Neural cell (in vitro differentiated cells): ENCODE results near the gene FAM53A. TPM values are rescaled to one million over a fixed set of nuclear protein-coding genes. Genes with fewer than 3 reads are reported as not detected.

ENCODE experiments used
- H2AFZ ChIP-seq: fragments of 200-600, 300-800 bp; sonication (generic), shearing (Covaris generic); 2 replicates; pipeline ENCODE4 v1.6.0; 2014; ENCODE audit warnings: low read depth, mild to moderate bottlenecking, antibody characterized with exemption, low read length, moderate library complexity
- H3F3A ChIP-seq: fragments of 200-600 bp; shearing (Covaris generic); 2 replicates; pipeline ENCODE4 v1.6.1; 2016; ENCODE audit warnings: mild to moderate bottlenecking, moderate library complexity, mixed read lengths, antibody characterized with exemption, low read length; ENCODE audit not compliant: insufficient read depth, poor library complexity, severe bottlenecking
- H3K27ac ChIP-seq: fragments of 200-600, 300-800 bp; sonication (generic), shearing (Covaris generic); 2 replicates; pipeline ENCODE4 v1.5.1; 2014; ENCODE audit warnings: mild to moderate bottlenecking, low read length, moderate library complexity
- H3K27me3 ChIP-seq: fragments of 300-800, 200-600 bp; sonication (generic), shearing (Covaris generic); 2 replicates; pipeline ENCODE4 v1.6.0; 2014; ENCODE audit warnings: mild to moderate bottlenecking, low read depth, low read length, moderate library complexity; ENCODE audit not compliant: insufficient read depth
- H3K36me3 ChIP-seq: fragments of 300-800, 200-600 bp; sonication (generic), shearing (Covaris generic); 2 replicates; pipeline ENCODE4 v1.5.1; 2014; ENCODE audit warnings: mild to moderate bottlenecking, antibody characterized with exemption, low read length, moderate library complexity; ENCODE audit not compliant: insufficient read depth
- H3K4me2 ChIP-seq: fragments of 300-800, 200-600 bp; sonication (generic), shearing (Covaris generic); 2 replicates; pipeline ENCODE4 v1.6.0; 2014; ENCODE audit warnings: mild to moderate bottlenecking, low read length
- H3K4me3 ChIP-seq: fragments of 300-800, 200-600 bp; sonication (generic), shearing (Covaris generic); 2 replicates; pipeline ENCODE4 v1.5.1; 2014; ENCODE audit warnings: mild to moderate bottlenecking, low read length, moderate library complexity
- H3K79me2 ChIP-seq: fragments of 200-600 bp; shearing (Covaris generic); replicated peaks from 2 replicates; pipeline ENCODE4 v1.6.0; 2014; ENCODE audit warnings: mild to moderate bottlenecking, low read length, moderate library complexity; ENCODE audit not compliant: insufficient read depth
- H3K9ac ChIP-seq: fragments of 300-800, 200-600 bp; sonication (generic), shearing (Covaris generic); 2 replicates; pipeline ENCODE4 v1.6.1; 2016; ENCODE audit warnings: mild to moderate bottlenecking, low read length, mixed read lengths
- H3K9me2 ChIP-seq: fragments of 200-600 bp; shearing (Covaris generic); 2 replicates; pipeline ENCODE4 v1.6.1; 2016; ENCODE audit warnings: mild to moderate bottlenecking, low read length, mixed read lengths; ENCODE audit not compliant: insufficient read depth
- H3K9me3 ChIP-seq: fragments of 200-600, 300-800 bp; sonication (generic), shearing (Covaris generic); 2 replicates; pipeline ENCODE4 v1.6.1; 2016; ENCODE audit warnings: mild to moderate bottlenecking, mixed run types, low read length, moderate library complexity, mixed read lengths
- H4K20me1 ChIP-seq: fragments of 200-600 bp; shearing (Covaris generic); 2 replicates; pipeline ENCODE4 v1.6.1; 2016; ENCODE audit warnings: mild to moderate bottlenecking, mixed run types; ENCODE audit not compliant: insufficient read depth
- EP300 ChIP-seq: fragments of 450-650 bp; conservative IDR thresholded peaks from 2 replicates; pipeline ENCODE4 v1.6.1; 2014; ENCODE audit warnings: antibody characterized with exemption, mild to moderate bottlenecking, moderate library complexity; ENCODE audit not compliant: poor library complexity, severe bottlenecking
- EZH2 ChIP-seq: fragments of 200-600, 300-800 bp; shearing (Covaris generic), sonication (generic); IDR thresholded peaks from 2 replicates; pipeline ENCODE4 v1.6.1; 2014; ENCODE audit warnings: antibody characterized with exemption, low read length, borderline replicate concordance, mild to moderate bottlenecking; ENCODE audit not compliant: insufficient read depth, poor library complexity, severe bottlenecking
- MXI1 ChIP-seq: fragments of 450-650 bp; conservative IDR thresholded peaks from 2 replicates; pipeline ENCODE4 v1.6.1; 2014; ENCODE audit warnings: antibody characterized with exemption, mild to moderate bottlenecking; ENCODE audit not compliant: poor library complexity, severe bottlenecking
- POLR2AphosphoS5 ChIP-seq: IDR thresholded peaks from 2 replicates; pipeline ENCODE4 v1.6.1; 2012
- RAD21 ChIP-seq: fragments of 450-650 bp; conservative IDR thresholded peaks from 2 replicates; pipeline ENCODE4 v1.6.1; 2014; ENCODE audit warnings: antibody characterized with exemption, mild to moderate bottlenecking, moderate library complexity
- SMC3 ChIP-seq: fragments of 450-650 bp; conservative IDR thresholded peaks from 2 replicates; pipeline ENCODE4 v1.6.1; 2014; ENCODE audit warnings: antibody characterized with exemption, mild to moderate bottlenecking, moderate library complexity; ENCODE audit not compliant: poor library complexity
- TAF1 ChIP-seq: IDR thresholded peaks from 2 replicates; pipeline ENCODE4 v1.6.1; 2012; ENCODE audit warnings: low read depth
- polyA plus RNA-seq: library from polyadenylated mRNA; depleted of rRNA; stranded (reverse); fragments of >200 nt; gene quantifications from 2 replicates; pipeline ENCODE4 v1.2.3, GENCODE V29; 2014
- TF ChIP-seq, protein P1 (sequence below): IDR thresholded peaks from 2 replicates; pipeline ENCODE4 v1.6.1; 2012; ENCODE audit warnings: borderline replicate concordance
- TF ChIP-seq, protein P2 (sequence below): fragments of 450-650 bp; IDR thresholded peaks from 2 replicates; pipeline ENCODE4 v1.5.1; 2014; ENCODE audit warnings: antibody characterized with exemption, mild to moderate bottlenecking, moderate library complexity; ENCODE audit not compliant: poor library complexity, severe bottlenecking

FAM53A gene
- polyA plus RNA-seq, 1 donor from 2014 or later, result not detected

DNA sequence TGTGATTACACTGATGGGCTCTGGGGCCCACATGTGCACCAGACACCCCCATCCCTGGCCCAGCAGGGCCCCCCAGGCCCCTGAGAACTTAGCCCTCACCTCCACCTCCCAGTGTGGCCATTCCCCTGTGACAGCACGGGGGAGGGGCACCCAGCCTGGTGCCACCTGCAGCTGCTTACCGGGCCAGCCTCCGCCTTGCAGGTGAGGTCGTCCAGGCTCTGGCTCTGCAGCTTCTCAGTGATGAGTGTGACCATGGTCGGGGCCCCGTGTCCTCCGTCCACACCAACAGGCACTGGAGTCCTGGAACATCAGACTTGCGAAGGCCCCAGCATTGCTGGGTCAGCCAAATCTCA lies 15.6 kb downstream of the FAM53A start:
- no peak overlapping the region for H3K4me3 ChIP-seq
- no peak overlapping the region for H2AFZ ChIP-seq
- no peak overlapping the region for H3K27ac ChIP-seq
- no peaks in the 10 kb centered on the region for H3K9me3 ChIP-seq
- no peaks in the 10 kb centered on the region for H3K9me2 ChIP-seq
- no peaks in the 10 kb centered on the region for H4K20me1 ChIP-seq
- no peak overlapping the region for H3K9ac ChIP-seq
- no peaks in the 10 kb centered on the region for H3F3A ChIP-seq
- H3K79me2 ChIP-seq, result no peaks in the 10 kb centered on the region
- no peak overlapping the region for H3K4me2 ChIP-seq
- no peaks in the 10 kb centered on the region for H3K36me3 ChIP-seq
- H3K27me3 ChIP-seq, result no peaks in the 10 kb centered on the region
- TF ChIP-seq MXI1 (no peak), RAD21 (no peak), POLR2AphosphoS5 (no peak), SMC3 (no peak), EZH2 (no peak), EP300 (no peak), TAF1 (no peak)
- TF ChIP-seq, protein P1, sequence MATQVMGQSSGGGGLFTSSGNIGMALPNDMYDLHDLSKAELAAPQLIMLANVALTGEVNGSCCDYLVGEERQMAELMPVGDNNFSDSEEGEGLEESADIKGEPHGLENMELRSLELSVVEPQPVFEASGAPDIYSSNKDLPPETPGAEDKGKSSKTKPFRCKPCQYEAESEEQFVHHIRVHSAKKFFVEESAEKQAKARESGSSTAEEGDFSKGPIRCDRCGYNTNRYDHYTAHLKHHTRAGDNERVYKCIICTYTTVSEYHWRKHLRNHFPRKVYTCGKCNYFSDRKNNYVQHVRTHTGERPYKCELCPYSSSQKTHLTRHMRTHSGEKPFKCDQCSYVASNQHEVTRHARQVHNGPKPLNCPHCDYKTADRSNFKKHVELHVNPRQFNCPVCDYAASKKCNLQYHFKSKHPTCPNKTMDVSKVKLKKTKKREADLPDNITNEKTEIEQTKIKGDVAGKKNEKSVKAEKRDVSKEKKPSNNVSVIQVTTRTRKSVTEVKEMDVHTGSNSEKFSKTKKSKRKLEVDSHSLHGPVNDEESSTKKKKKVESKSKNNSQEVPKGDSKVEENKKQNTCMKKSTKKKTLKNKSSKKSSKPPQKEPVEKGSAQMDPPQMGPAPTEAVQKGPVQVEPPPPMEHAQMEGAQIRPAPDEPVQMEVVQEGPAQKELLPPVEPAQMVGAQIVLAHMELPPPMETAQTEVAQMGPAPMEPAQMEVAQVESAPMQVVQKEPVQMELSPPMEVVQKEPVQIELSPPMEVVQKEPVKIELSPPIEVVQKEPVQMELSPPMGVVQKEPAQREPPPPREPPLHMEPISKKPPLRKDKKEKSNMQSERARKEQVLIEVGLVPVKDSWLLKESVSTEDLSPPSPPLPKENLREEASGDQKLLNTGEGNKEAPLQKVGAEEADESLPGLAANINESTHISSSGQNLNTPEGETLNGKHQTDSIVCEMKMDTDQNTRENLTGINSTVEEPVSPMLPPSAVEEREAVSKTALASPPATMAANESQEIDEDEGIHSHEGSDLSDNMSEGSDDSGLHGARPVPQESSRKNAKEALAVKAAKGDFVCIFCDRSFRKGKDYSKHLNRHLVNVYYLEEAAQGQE, result no peak
- TF ChIP-seq, protein P2, sequence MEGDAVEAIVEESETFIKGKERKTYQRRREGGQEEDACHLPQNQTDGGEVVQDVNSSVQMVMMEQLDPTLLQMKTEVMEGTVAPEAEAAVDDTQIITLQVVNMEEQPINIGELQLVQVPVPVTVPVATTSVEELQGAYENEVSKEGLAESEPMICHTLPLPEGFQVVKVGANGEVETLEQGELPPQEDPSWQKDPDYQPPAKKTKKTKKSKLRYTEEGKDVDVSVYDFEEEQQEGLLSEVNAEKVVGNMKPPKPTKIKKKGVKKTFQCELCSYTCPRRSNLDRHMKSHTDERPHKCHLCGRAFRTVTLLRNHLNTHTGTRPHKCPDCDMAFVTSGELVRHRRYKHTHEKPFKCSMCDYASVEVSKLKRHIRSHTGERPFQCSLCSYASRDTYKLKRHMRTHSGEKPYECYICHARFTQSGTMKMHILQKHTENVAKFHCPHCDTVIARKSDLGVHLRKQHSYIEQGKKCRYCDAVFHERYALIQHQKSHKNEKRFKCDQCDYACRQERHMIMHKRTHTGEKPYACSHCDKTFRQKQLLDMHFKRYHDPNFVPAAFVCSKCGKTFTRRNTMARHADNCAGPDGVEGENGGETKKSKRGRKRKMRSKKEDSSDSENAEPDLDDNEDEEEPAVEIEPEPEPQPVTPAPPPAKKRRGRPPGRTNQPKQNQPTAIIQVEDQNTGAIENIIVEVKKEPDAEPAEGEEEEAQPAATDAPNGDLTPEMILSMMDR, result no peak

DNA sequence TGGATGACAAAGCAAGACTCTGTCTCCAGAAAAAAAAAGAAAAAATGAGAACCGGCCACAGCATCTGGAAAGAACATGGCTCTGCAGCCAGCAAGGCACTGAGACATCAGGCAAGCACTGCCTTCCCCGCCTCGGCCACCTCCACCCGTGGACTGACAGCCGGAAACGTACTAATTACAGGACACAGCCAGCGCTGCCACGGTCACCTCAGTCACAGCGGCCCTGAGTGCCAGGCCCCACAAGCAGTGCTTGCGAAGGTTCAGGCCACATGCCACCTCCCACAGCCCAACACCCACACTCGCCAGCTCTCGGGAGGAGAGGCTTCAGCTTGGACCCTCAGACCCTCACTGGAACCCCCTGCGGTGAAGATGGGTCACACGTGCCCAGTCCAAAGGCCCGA lies 16.8 kb downstream of the FAM53A start:
- no peaks in the 10 kb centered on the region for H4K20me1 ChIP-seq
- no peaks in the 10 kb centered on the region for H3F3A ChIP-seq
- no peak overlapping the region for H3K4me3 ChIP-seq
- H3K9me2 ChIP-seq, result no peaks in the 10 kb centered on the region
- no peaks in the 10 kb centered on the region for H3K79me2 ChIP-seq
- no peaks in the 10 kb centered on the region for H3K36me3 ChIP-seq
- H3K4me2 ChIP-seq, result no peak overlapping the region
- H3K27me3 ChIP-seq, result no peaks in the 10 kb centered on the region
- no peaks in the 10 kb centered on the region for H3K9me3 ChIP-seq
- no peak overlapping the region for H3K9ac ChIP-seq
- H2AFZ ChIP-seq, result no peak overlapping the region
- no peak overlapping the region for H3K27ac ChIP-seq
- TF ChIP-seq TAF1 (no peak), POLR2AphosphoS5 (no peak), SMC3 (no peak), EP300 (no peak), EZH2 (no peak), MXI1 (no peak), RAD21 (no peak)
- TF ChIP-seq, protein P2, result no peak
- TF ChIP-seq, protein P1, result no peak
